Effector CD8-positive, alpha-beta T cell (primary cell): ENCODE data around the gene ZBTB44.

ENCODE experiments used
- DNase-seq: peaks from one replicate; lab custom pipeline; 2025; lab: John Stamatoyannopoulos, UW

The ZBTB44 gene

GRCh38 chr11:130178441-130179339, 136.0 kb downstream of the ZBTB44 start:
- no peak for DNase-seq

GRCh38 chr11:130177782-130178181, 136.9 kb downstream of the ZBTB44 start:
- DNase-seq = no peak
